HepG2 (cell line): Measurements from ENCODE around the gene IGF2BP1. TPM values are rescaled to one million over a fixed set of nuclear protein-coding genes. Genes with fewer than 3 reads are reported as not detected.

Experiments used
- REST ChIP-seq, 2 experiments: IDR thresholded peaks; 2 replicates each; pipeline ENCODE4 v1.6.1; 2011 to 2012; ENCODE audit warnings: low read length in 2 of 2, borderline replicate concordance in 1 of 2, low read depth in 1 of 2, mild to moderate bottlenecking in 1 of 2, moderate library complexity in 1 of 2
- SRSF1 ChIP-seq: fragments of 200-400 bp; formaldehyde crosslinking; optimal IDR thresholded peaks from 2 replicates; pipeline ENCODE3; 2017; ENCODE audit warnings: mild to moderate bottlenecking, low read depth, low read length, moderate library complexity
- TRIM22 ChIP-seq: fragments of 450-650 bp; IDR thresholded peaks from 2 replicates; pipeline ENCODE4 v1.6.1; 2017
- XRCC5 ChIP-seq: fragments of 200-400 bp; formaldehyde crosslinking; optimal IDR thresholded peaks from 2 replicates; pipeline ENCODE3; 2017; ENCODE audit warnings: mild to moderate bottlenecking, low read length
- ZFP41 ChIP-seq: sonication (generic); formaldehyde crosslinking; IDR thresholded peaks from 2 replicates; pipeline ENCODE4 v1.4.0; 2020; ENCODE audit warnings: mild to moderate bottlenecking, missing genetic modification reagents, borderline replicate concordance
- ZNF546 ChIP-seq: sonication (generic); formaldehyde crosslinking; conservative IDR thresholded peaks from 2 replicates; pipeline ENCODE4 v1.8.1; 2023; ENCODE audit warnings: mild to moderate bottlenecking, missing genetic modification reagents
- polyA plus RNA-seq, 8 experiments: library from polyadenylated mRNA; depleted of rRNA in 3 of 8; stranded (reverse) in 7 of 8; unstranded in 1 of 8; fragments of >200 nt; fragmentation: Illumina TruSeq in 4 of 8; extraction: Trizol in 4 of 8; gene quantifications; 2 replicates each; pipeline versions ENCODE4 v1.2.1 to v1.2.3, GENCODE V29; 2011 to 2016; ENCODE audit warnings: low read depth in 4 of 8, missing spikeins in 1 of 8, mixed read lengths in 1 of 8; ENCODE audit not compliant: insufficient read depth in 1 of 8
- total RNA-seq, 5 experiments: library from RNA; depleted of rRNA; stranded (reverse); fragments of >200 nt; fragmentation: Illumina TruSeq; extraction: Trizol; gene quantifications; 2 replicates each; pipeline ENCODE4 v1.2.3, GENCODE V29; 2016; ENCODE audit warnings: low read depth in 1 of 5

IGF2BP1 gene
- total and polyA plus RNA-seq, 2 of the 13 experiments (the other 11 are each of a cell fraction or from before 2014, with no cell fraction given) = 29.7 to 75.1 TPM

GRCh38 chr17:48995304-48995973 lies 1.7 kb upstream of the IGF2BP1 start (continued):
- TF ChIP-seq REST (IDR thresholded peaks at IDR 0.05; ENCODE audit: borderline replicate concordance in 1 of 2, low read depth in 1 of 2, low read length in 2 of 2) (peak in 1 of 2 experiments; percentile 5; a peak in 1 of 4 replicates), XRCC5 (no peak), SRSF1 (peak; percentile 94), ZFP41 (CRISPR knock-in tag) (peak; percentile 68; the same call in 1 of the 2 replicates), TRIM22 (no peak), ZNF546 (CRISPR knock-in tag) (no peak; the same call in 1 of the 2 replicates)
- TF ChIP-seq, all 625 proteins: peak for 47
